Activated CD8-positive, alpha-beta memory T cell treated with anti-CD3 and anti-CD28 coated beads for 48 hours (primary cell): Measurements from ENCODE around the gene MSI2.

ENCODE experiments used
- DNase-seq, 3 experiments: peaks; one replicate each; pipeline ENCODE4 v3.0.0-alpha.2; 2020; ENCODE audit warnings: low read depth in 2 of 3, low spot score in 2 of 3

The MSI2 gene

DNA sequence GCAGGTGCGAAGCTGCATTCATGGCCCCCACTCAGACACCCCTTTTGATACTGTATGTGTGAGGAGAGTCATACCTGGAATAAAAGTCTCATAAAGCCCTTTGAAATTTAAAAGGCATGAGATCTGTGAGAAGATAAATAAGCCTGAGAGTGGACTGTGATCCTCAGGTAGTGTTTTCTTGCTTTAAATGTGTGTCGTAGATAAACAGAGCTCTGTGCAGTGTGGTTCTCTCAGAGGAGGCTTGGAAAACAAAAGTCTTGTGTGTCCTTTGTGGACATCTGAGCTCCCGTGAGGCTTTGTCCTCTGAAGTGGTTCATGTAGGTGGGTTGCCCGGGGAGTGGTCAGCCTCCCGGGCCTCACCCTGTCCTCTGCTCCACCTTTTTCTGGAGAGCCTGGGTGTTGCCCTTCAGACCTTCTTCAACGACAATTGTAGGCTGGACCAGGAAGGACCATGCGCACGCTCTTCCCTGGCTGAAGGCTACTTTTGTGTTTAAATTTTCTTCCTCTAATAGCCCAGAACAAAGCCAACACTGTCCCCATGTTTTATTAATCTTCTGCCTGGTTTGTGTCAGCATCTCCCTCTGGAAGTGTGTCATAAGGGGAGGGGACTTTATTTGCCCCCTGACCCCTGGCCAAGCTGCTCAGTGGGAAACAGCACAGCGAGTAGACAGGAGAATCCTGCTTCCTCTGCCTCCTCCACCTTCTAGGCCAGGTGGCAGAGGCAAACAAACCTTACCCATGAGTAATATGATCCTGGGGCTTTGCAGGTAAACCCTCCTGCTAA, 151.2 kb downstream of the MSI2 start:
- no peak for DNase-seq

DNA sequence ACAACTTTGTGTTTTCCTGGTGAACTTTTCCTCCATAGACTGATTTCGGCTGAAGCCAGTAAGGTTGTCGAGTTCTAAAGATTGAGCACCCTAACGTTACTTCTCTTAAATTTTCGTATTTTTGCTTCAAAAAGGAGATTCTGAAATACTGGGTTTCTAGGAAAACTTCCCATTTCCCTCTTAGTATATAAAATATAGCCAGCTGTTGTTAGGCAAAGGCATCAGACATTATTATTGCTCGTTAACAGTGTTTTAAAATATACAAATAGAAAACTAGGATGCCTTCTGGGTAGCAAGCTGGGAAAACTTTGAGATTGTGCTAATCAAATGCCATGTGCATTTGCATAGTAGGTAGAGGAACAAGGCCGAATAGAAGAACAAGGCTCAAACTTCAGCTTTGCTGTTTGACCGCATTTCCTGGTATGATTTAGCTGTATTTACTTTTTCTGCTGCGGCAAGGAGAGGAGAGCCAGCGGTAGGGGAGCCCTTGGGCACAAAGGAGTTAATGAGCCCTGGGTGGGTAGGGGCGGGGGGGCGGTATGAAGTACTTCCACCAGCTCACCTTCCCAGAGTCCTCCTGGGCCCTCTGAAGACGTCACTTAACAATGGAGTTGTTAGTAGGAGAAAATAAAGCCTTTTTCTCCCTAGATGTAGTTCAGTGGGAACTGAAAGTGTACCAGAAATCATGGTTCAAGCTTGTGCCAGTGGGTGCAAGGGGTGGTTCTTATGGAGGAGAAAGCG, 151.9 kb downstream of the MSI2 start:
- peak in 1 of 3 experiments; percentile 16 for DNase-seq

DNA sequence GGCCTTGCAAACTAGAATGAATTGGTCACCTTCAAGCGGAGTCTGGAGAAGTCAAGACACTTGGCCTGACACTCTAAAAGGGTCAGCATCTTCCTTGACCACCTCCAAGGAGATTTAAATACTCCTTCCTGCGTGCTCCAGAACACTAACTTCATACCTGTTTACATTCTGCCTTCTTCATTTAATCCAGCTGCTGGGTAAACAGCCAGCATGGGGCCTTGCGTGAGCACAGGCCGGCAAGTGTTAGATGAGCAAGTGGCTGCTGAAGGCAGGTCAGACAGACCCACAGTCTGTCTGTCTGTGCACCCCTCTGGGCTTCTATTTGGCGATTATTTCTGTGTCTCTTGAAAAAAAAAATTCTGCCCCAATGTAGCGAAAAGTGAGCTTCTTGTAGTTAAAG, 153.8 kb downstream of the MSI2 start:
- DNase-seq: no peak

DNA sequence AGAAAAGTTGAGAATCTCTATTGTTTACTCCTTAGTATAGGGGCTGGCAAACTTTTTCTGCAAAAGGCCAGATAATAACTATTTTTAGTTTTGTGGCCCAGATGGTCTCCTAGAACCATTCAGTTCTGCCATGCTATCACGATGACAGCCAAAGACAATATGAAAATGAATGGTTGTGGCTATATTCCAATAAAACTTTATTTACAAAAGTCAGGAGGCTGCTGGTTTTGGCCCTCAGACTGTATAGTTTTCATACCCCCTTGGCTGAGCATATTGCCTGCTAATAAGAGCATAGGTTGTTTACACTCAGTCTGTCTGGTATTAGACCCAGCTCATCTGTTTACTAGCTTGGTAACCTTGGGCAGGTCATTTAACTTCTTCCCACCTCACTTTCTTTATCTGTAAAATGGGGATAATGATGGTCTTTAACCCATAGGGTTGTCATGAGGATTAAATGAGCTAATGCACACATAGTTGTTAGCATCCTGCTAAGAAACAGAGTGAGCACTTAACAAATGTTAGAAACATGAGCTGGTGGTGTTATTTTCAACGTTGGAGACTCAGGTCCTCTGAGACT, 156.3 kb downstream of the MSI2 start:
- no peak for DNase-seq

DNA sequence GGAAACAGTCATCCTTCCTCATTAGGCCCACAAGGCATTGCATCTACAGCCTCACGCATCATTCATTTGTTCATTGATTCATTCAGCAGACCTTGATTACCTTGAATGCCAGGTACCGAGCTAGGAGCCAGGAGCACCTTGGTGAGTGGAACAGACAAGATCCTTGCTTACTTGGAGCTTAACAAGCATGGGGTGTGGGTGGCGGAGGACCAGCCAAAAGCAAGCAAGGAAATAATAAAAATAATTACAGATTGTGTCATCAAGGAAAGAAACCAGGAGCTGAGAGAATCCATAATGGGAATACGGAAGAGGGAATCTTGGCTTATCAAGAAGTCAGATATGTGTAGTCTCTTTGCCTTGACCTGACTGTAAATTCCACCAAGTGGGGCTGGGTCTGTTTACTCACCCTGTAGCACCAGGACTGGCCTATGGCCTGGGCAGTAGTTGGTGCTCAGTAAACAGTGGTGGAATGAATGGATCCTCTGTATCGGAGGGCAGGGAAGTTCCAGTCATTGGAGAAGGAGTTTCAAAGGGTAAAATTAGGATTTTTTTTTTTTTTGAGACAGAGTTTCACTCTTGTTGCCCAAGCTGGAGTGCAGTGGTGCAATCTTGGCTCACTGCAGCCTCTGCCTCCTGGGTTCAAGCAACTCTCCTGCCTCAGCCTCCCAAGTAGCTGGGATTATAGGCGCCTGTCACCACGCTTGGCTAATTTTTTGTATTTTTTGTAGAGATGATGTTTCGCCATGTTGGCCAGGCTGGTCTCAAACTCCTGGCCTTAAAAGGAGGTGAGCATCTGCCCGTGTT, 157.7 kb downstream of the MSI2 start:
- DNase-seq: no peak

DNA sequence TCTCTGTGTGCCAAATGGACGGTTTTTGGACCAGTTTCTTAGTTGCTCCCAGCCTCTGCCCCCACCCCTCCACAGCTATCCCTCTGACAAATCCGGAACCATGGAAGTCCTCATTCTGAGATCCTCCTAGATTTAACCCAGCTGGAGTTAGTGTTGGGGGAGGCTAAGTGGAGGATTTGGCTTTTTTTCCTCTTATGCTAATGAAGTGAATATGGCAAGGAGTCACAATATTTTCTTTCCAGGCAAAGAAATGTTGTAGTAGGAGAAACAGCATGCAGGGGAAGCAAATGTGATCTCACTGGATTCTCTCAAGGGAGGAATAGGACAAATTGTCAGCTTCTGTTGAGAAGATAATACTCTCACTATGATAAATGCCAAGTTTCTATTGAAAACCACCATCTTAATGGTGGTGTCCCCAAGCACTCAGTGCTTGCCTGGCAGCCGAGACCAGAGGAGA, 159.5 kb downstream of the MSI2 start:
- DNase-seq: no peak

DNA sequence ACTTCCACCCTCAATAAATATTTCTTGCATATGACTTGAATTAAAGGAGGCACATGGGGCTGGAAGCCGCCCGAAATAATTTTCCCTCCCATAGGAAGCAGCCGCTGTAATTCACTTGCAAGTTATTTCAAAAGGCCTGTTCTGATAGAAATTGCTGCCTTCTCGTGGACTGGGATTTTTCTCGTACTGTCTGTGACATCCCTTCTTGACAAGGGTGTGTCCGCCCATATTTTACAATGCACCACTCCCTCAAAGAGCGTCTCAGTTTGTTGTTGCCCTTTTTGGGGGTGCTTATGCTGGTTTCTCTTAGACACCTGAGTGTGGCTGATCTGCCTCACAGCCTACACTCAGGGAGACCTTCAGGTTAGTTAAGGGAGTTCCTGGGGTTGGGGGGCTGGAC, 160.0 kb downstream of the MSI2 start:
- DNase-seq: no peak

DNA sequence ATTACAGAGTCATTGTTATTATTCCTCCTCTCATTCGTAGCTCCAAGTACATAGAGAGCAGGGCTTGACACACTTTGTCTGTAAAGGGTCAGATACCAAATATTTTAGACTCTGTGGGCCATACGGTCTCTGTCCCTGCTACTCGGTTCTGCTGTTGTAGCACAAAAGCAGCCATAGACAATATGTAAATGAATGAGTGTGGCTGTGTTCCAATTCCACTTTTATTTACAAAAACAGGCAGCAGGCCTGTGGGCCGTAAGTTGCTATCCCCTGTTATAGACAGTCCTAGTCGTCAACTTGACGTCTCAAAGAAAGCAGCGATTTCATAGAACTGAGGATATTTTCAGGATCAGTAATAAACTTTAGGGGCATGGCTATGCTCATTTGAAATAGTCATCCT, 161.6 kb downstream of the MSI2 start:
- no peak for DNase-seq

DNA sequence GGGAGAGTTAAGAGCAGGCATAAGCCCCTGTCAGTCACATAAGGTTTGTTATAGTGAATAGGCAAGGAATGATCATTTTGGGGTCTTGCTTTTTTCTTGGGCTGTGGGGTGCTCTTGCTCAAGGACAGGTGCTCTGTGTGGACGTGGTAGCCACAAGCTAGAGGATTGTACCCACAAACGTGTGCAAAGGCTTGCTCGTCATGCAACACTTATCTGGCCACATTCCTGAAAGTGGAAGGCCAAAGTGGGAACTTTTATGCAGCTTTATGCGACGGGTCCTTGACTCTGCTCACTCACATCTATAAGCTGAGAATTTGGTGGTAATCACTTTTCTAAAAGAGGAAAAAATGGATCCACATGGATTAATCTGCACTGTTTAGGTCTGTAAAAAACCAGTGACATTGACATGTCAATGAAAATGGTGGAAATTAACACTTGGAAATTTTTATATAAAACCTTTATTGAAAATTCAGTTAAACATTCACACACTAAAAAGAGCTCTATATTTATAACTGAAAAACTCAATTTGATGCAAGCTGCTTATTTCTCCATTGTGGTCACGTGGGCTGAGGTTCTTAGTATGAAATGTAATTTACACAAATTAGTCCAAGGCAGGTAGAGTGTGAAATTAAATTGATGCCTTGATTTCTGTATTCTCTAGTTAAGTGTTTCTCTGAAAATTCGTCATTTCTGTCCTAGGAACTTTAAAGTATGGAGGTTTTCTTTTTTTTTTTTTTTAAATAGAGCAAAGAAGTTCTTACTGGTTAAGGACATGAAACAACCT, 162.3 kb downstream of the MSI2 start:
- no peak for DNase-seq

DNA sequence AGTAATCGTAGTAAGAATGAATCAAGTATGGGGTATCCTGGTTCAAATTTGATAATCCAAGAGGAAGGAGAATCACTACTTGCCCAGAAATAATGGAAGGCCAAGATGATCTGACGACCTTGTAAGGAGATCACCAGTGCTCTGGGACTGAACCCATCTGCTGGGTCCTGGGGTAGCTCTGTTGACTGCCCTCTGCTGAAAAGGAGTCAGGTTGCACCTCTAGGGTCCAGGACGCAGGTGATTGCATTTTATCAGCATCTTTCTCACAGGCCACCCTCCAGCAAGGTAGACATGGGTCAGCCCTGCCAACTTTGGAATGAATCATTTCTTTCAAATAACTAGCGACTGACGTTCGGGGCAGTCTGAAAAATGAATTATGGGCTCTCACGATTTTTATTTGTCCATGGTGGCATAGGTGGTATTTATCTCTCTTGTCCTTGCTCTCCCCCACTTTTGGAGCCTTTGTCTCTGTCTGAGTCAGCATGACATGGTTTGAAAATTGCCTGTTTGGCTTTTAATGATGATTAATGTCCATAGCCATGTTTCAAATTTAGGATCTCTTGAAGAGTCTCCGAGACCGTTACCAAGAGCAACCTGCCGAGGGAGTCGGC, 163.7 kb downstream of the MSI2 start:
- DNase-seq: no peak

DNA sequence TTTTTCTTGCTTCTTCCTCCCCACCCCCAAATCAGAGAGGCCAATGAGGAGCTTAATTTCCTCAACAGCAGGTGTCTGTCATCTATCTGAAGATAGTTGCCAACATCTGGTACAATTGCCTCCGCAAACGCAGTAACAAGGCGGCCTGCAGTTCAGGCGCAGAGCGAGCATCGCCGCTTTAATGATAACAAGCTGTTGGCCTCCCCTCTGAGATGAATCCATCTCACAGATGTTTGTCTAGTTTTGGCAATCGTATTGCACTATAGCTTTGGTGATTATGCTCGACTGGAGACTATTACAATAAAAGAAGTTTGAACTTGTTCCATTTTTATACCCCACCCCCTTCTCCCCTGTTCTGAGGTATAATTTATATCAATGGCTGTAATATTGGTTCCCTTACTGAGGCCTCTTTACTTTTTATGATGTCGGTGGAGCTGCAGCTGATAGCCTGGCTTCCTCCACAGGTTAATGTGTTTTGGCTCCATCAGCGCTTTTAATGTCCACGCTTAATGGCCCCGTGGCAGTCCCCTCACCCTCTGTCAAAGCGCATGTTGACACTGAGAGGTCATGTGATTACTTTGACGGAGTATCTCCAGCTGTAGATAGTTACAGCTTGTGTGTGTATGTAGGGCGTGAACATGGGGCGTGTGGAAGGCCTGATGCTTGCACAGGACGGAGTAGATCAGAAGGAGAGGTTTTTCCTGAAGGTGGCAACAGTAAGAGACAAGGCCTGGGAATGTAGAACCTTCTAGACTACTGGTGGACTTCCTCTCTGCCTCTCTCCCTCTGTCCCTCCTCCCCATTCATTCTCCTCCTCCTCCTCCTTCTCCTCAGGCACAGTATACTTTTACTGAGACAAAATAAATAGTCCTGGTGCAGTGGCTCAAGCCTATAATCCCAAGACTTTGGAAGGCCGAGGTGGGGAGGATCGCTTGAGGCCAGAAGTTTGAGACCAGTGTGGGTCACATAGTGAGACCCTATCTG, 164.7 kb downstream of the MSI2 start:
- DNase-seq: no peak

DNA sequence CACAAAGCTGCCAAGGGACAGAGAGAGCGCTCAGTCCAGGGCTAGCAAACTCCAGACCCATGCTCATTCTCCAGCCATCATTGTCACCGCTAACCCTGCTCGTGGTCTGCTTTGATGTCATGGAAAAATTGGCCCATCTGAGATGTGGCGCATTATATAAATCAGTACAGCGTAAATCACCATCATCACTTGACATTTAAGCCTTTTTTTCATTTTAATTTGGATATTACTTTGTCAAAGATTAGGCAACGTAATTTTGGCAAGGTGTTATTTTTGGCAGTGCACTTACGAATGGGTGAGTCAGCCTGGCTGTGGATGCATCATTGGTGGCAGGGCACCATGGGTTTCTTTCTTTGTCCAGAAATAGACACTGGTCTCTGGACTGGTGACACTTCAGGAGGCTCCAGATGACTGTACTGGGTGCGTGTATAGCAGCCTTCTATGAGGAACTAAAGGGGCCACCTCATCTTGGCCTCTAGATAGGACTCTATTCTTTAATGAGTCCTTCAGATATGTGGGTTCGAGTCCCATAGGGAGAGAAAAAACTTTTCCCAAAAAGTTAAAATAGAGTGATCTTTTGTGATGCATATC, 166.3 kb downstream of the MSI2 start:
- DNase-seq: no peak

DNA sequence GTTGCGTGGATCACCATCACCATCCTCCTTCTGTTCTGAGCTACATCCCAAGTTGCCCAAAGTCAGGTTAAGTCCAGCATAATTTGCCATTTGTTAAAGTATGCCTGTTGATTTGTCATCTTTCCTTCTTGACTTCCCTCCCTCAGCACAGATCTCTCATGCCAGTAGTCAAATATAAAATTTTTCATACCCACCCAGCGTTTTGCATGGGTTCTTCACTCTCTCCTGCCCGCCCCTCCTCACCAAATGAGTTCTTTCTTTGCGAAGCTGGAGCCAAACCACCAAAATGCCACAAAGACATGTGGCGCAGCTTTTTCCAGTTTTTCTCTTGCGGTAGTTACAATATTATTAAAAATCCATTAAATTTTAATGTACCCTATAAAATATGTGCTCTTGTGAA, 167.2 kb downstream of the MSI2 start:
- no peak for DNase-seq

DNA sequence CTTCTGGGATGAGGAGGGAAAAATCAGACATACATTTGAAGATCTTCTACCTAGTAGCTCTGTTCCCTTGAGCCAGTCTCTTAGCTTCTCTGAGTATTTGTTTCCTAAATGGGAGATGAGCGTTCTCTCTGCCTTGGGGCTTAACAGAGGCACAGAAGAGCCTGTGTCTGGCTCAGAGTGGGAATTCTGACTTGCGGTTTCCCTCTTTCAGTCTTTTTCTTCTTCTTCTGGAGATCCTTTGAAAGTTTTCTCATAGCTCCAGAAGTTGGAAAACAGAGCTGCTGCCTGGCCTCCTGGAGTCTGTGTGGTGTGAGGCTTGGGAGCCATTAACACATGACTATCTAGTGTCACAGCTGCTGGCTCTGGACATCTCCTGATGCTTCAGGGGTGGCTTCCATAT, 167.9 kb downstream of the MSI2 start:
- DNase-seq: no peak

DNA sequence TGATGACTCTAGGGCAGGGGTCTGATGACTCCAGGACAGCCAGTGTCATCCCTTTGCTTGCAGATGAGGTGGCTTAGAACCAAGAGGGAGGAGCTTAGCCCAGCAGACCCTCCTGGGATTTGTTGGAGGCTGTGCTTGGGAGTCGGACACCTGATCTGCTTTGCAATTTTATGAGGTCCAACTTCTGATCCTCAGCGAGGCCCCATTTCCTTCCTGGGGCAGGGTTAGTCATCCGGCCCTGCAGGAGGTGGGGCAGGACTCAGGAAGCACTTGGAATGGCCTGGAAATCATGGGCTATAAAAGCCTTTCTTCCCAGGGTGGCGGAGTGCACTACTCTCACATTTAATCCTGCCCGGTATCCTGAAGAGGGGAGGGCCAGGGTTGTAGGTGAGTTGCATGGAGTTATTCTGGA, 168.5 kb downstream of the MSI2 start:
- DNase-seq: no peak

DNA sequence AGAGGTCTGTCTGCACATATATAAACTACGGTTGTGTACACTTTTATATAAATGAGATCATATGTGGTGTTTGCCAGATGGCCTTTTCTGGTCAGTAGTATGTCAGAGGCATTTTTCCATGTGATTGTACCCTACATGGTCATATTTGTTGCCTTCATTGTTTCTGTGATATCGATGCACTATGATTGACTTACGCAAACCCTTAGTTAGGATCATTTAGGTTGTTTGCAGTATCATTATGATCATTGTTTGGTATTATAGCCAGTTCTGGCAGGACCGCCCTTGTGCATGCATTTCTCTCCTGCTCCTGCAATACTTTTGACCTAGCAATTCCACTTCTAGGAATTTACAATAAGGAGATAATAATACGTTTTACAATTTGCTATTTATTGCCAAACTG, 169.1 kb downstream of the MSI2 start:
- DNase-seq: no peak

DNA sequence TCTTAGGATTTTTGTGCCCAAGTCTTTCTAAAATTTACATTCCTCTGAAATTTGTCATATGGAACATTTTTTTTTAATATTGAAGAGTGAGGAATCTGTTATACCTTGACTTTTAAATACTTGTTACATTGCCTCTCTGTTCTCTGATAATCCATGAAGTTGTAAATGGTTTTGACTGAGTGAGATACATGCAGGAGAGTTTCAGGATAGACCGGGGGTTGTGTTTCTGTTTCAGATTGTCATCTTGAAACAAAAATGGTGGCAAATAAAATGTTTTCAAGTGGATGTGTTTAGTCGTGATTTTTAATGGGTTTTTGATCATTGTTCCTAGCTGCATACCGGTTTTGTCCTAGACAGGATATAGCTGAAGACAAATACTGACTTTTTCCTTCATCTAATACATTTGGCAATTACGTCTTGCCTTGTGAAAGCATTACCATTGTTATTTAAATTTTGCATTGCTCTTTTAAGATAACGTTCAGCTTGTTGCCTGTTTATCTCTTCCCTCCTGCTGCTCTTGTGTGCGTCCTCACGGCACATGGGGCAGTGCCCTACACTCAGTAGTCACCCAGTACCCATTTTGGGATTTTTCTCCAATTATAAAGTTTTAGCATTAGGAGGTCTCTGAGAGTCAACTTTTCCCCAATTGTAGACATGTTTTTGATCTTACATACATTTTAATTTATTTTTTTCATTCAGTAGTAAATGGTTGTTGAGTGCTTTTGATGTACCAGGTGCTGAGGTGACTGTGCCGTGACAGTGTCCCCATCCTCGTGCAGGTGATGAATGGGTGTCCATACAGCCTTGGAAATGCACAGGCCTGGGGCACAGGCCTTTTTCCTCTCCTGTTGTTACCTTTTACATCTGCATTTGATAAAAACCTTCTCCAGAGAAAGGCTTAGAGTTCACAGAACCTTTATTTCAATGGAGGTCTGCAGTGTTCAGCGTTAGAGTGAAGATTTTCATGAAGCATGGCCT, 169.9 kb downstream of the MSI2 start:
- no peak for DNase-seq
